CD4-positive, alpha-beta memory T cell (primary cell): Measurements from ENCODE around the gene HNRNPU. TPM values are rescaled to one million over a fixed set of nuclear protein-coding genes. Genes with fewer than 3 reads are reported as not detected.
A peak's percentile ranks its signal among the peaks of the same experiment; 100 is the strongest.

Source experiments
- CTCF ChIA-PET: fragments of 350-600 bp; sonication (Branson Sonifier 250); formaldehyde crosslinking; loops from one replicate; lab custom pipeline; 2021; ENCODE audit warnings: inconsistent platforms; ENCODE audit not compliant: partially characterized antibody; lab: Charles Lee
- POLR2A ChIA-PET: fragments of 350-600 bp; sonication (Branson Sonifier 250); formaldehyde crosslinking; loops from one replicate; lab custom pipeline; 2021; ENCODE audit not compliant: partially characterized antibody; lab: Charles Lee
- DNase-seq, 5 donors: peaks; one replicate each; pipeline versions ENCODE4 v3.0.0 to v3.0.0-alpha.2; 2020 to 2022; ENCODE audit warnings: mixed read lengths in 1 of 5
- H3K27ac ChIP-seq: one replicate; pipeline ENCODE4 v1.7.0; 2013; ENCODE audit warnings: low read depth, low read length
- H3K27me3 ChIP-seq: 2 replicates; pipeline ENCODE4 v1.7.0; 2013; ENCODE audit warnings: mild to moderate bottlenecking, low read length, moderate library complexity; ENCODE audit not compliant: insufficient read depth
- H3K36me3 ChIP-seq: 2 replicates; pipeline ENCODE4 v1.7.0; 2013; ENCODE audit warnings: mild to moderate bottlenecking, low read length, moderate library complexity; ENCODE audit not compliant: insufficient read depth
- H3K4me1 ChIP-seq: 2 replicates; pipeline ENCODE4 v1.7.0; 2013; ENCODE audit warnings: mild to moderate bottlenecking, low read length, moderate library complexity; ENCODE audit not compliant: insufficient read depth
- H3K4me3 ChIP-seq, 2 donors: one replicate each; pipeline ENCODE4 v1.7.0; 2013; ENCODE audit warnings: low read length in 2 of 2, mild to moderate bottlenecking in 1 of 2
- H3K9me3 ChIP-seq, 2 donors: one replicate each; pipeline ENCODE4 v1.7.0; 2013; ENCODE audit warnings: low read length in 2 of 2, control low read depth in 1 of 2; ENCODE audit not compliant: control insufficient read depth in 1 of 2
- H3K27ac Mint-ChIP-seq, 7 donors: one replicate each; pipeline ENCODE4 v1.8.0; 2020 to 2021; ENCODE audit warnings: mixed read lengths in 7 of 7, mild to moderate bottlenecking in 6 of 7, inconsistent platforms in 3 of 7, moderate library complexity in 3 of 7
- H3K27me3 Mint-ChIP-seq, 2 donors: one replicate each; pipeline ENCODE4 v1.8.0; 2020 to 2021; ENCODE audit warnings: mixed read lengths in 2 of 2
- H3K36me3 Mint-ChIP-seq, 2 donors: one replicate each; pipeline ENCODE4 v1.8.0; 2020 to 2021; ENCODE audit warnings: mixed read lengths in 2 of 2, inconsistent platforms in 1 of 2, mild to moderate bottlenecking in 1 of 2
- H3K4me1 Mint-ChIP-seq, 4 donors: one replicate each; pipeline ENCODE4 v1.8.0; 2020 to 2021; ENCODE audit warnings: mixed read lengths in 4 of 4, mild to moderate bottlenecking in 1 of 4
- H3K4me3 Mint-ChIP-seq, 8 donors: one replicate each; pipeline ENCODE4 v1.8.0; 2020 to 2021; ENCODE audit warnings: mixed read lengths in 8 of 8, mild to moderate bottlenecking in 7 of 8, moderate library complexity in 6 of 8, inconsistent platforms in 3 of 8
- H3K9me3 Mint-ChIP-seq, 8 donors: one replicate each; pipeline ENCODE4 v1.8.0; 2020 to 2021; ENCODE audit warnings: mixed read lengths in 8 of 8, mild to moderate bottlenecking in 5 of 8, inconsistent platforms in 3 of 8, moderate library complexity in 1 of 8
- intact Hi-C: fragments of 100-400 bp; cut with micrococcal nuclease; formaldehyde crosslinking; loops from one replicate; pipeline ENCODE4 v1.15.1; 2023
- polyA plus RNA-seq, 2 donors: library from polyadenylated mRNA; unstranded; fragments of 300-500 nt; fragmentation: Illumina TruSeq; gene quantifications; one replicate each; pipeline ENCODE4 v1.2.3, GENCODE V29; 2021
- total RNA-seq, 2 experiments: library from RNA; stranded (reverse); gene quantifications; one replicate each; pipeline ENCODE4 v1.2.3, GENCODE V29; 2021

The HNRNPU gene
- total and polyA plus RNA-seq, 4 experiments from 2014 or later, result 126 to 385 (median 363) TPM

DNA sequence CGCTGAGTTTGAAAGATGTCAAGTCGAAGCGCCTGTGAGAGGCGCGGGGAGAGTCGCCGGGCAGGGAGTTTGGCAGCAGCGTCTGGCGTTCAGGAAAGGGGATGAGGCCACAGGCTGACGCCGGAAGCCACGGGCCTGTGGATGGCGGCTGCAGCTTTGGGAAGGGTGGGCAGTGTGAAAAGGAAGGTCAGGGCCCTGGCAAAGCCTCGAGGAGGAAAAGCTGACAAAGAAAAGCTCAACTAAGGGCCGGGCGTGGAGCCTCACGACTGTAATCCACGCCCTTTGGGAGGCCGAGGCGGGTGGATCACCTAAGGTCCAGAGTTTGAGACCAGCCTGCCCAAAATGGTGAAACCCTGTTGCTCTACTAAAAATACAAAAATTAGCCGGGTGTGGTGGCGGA, 54.1 kb downstream of the HNRNPU start:
- H3K27ac ChIP-seq, result no peak overlapping the region
- H3K4me1 Mint-ChIP-seq, result no peaks in the 10 kb centered on the region
- intact Hi-C loops, result no loop called here
- H3K4me3 ChIP-seq, result no peak overlapping the region
- H3K36me3 Mint-ChIP-seq, result peaks cover 0 to 4% of the 10 kb centered on the region in 2 donors
- no peaks in the 10 kb centered on the region for H3K9me3 ChIP-seq
- no peak for DNase-seq
- no peaks in the 10 kb centered on the region for H3K9me3 Mint-ChIP-seq
- no peaks in the 10 kb centered on the region for H3K36me3 ChIP-seq
- H3K27me3 Mint-ChIP-seq, result peaks cover 13 to 20% of the 10 kb centered on the region in 2 donors
- CTCF ChIA-PET, result interaction anchor here (0.6 to 1.5 kb wide), 3 partner anchors 9 to 232 kb away, joined by 3 to 7 read pairs (median 3); no protein-coding TSS in a partner anchor
- no peak overlapping the region for H3K4me3 Mint-ChIP-seq
- peaks cover 3% of the 10 kb centered on the region for H3K27me3 ChIP-seq
- no peaks in the 10 kb centered on the region for H3K4me1 ChIP-seq
- POLR2A ChIA-PET, result no interaction called here
- H3K27ac Mint-ChIP-seq, result no peak overlapping the region

- intact Hi-C loops, result loop anchor here (10.0 kb wide), 1 partner anchor 1198 kb away; no protein-coding TSS in a partner anchor
- Histone ChIP-seq H3K27me3 (no peaks in the 10 kb centered on the region), H3K4me3 (no peak overlapping the region), H3K36me3 (no peaks in the 10 kb centered on the region), H3K4me1 (no peaks in the 10 kb centered on the region), H3K27ac (no peak overlapping the region), H3K9me3 (no peaks in the 10 kb centered on the region)
- POLR2A ChIA-PET, result interaction anchor here (1.2 kb wide), 1 partner anchor 28 kb away, joined by 3 read pairs; no protein-coding TSS in a partner anchor
- DNase-seq, result no peak
- no peaks in the 10 kb centered on the region for H3K9me3 Mint-ChIP-seq
- CTCF ChIA-PET, result interaction anchor here (0.6 to 2.5 kb wide), 3 partner anchors 10 to 1635 kb away, joined by 3 to 11 read pairs (median 7); no protein-coding TSS in a partner anchor
- H3K27ac Mint-ChIP-seq, result peak overlapping the region in 2 of 7 donors; percentile 29 to 33
- no peak overlapping the region for H3K4me3 Mint-ChIP-seq
- no peaks in the 10 kb centered on the region for H3K4me1 Mint-ChIP-seq
- H3K27me3 Mint-ChIP-seq, result peaks cover 2 to 11% of the 10 kb centered on the region in 2 donors
- H3K36me3 Mint-ChIP-seq, result peaks cover 0 to 4% of the 10 kb centered on the region in 2 donors
Observed at GRCh38 chr1:244807138-244807537, 57.2 kb downstream of the HNRNPU start.

DNA sequence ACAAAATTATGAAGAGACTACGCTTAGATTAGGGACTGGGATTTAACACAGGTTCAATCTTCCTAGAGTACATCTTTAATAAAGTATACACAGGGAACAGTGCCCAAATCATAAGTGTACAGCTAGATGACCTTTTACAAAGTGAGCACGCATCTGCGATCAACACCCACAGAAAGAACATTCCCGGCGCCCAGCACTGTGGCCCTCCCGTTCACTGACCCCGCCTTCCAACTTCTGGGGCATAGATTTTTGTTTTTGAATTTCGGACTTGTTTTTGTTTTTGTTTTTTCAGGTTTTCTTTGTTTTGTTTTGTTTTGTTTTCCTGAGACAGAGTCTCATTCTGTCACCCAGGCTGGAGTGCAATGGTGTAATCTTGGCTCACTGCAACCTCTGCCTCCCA, 59.5 kb downstream of the HNRNPU start:
- H3K27me3 ChIP-seq, result no peaks in the 10 kb centered on the region
- no peaks in the 10 kb centered on the region for H3K9me3 Mint-ChIP-seq
- H3K4me3 Mint-ChIP-seq, result no peak overlapping the region
- no peaks in the 10 kb centered on the region for H3K4me1 ChIP-seq
- H3K4me1 Mint-ChIP-seq, result peaks cover 2 to 4% (median 3%) of the 10 kb centered on the region in 4 donors
- H3K9me3 ChIP-seq, result no peaks in the 10 kb centered on the region
- ChIA-PET CTCF (interaction anchor here (10.5 kb wide), 1 partner anchor 237 kb away, joined by 231 read pairs; no protein-coding TSS in a partner anchor), POLR2A (no interaction called here)
- no peak overlapping the region for H3K27ac ChIP-seq
- H3K4me3 ChIP-seq, result no peak overlapping the region
- H3K36me3 ChIP-seq, result no peaks in the 10 kb centered on the region
- no peaks in the 10 kb centered on the region for H3K36me3 Mint-ChIP-seq
- no peak overlapping the region for H3K27ac Mint-ChIP-seq
- intact Hi-C loops, result loop anchor here (5.0 to 10.0 kb wide), 2 partner anchors 57 to 1200 kb away; partner anchors contain the start of gene HNRNPU
- DNase-seq, result no peak
- H3K27me3 Mint-ChIP-seq, result peaks cover 2 to 5% of the 10 kb centered on the region in 2 donors

GRCh38 chr1:244802556-244803239, 61.6 kb downstream of the HNRNPU start:
- POLR2A ChIA-PET, result interaction anchor here (0.7 to 3.0 kb wide), 6 partner anchors 32 to 240 kb away, joined by 3 to 22 read pairs (median 7); partner anchors contain the start of gene HNRNPU
- H3K27ac Mint-ChIP-seq, result no peak overlapping the region
- no peaks in the 10 kb centered on the region for H3K36me3 Mint-ChIP-seq
- peaks cover 2 to 4% (median 3%) of the 10 kb centered on the region in 4 donors for H3K4me1 Mint-ChIP-seq
- Histone ChIP-seq H3K9me3 (no peaks in the 10 kb centered on the region), H3K36me3 (no peaks in the 10 kb centered on the region), H3K4me3 (no peak overlapping the region), H3K27ac (no peak overlapping the region), H3K27me3 (no peaks in the 10 kb centered on the region), H3K4me1 (no peaks in the 10 kb centered on the region)
- no peak overlapping the region for H3K4me3 Mint-ChIP-seq
- DNase-seq, result no peak
- CTCF ChIA-PET, result interaction anchor here (1.0 to 10.5 kb wide), 18 partner anchors 11 to 254 kb away, joined by 3 to 231 read pairs (median 7); partner anchors contain the start of gene HNRNPU
- peaks cover 3 to 4% of the 10 kb centered on the region in 2 donors for H3K27me3 Mint-ChIP-seq
- no peaks in the 10 kb centered on the region for H3K9me3 Mint-ChIP-seq
- intact Hi-C loops, result loop anchor here (5.0 to 10.0 kb wide), 2 partner anchors 60 to 1202 kb away; partner anchors contain the start of gene HNRNPU

DNA sequence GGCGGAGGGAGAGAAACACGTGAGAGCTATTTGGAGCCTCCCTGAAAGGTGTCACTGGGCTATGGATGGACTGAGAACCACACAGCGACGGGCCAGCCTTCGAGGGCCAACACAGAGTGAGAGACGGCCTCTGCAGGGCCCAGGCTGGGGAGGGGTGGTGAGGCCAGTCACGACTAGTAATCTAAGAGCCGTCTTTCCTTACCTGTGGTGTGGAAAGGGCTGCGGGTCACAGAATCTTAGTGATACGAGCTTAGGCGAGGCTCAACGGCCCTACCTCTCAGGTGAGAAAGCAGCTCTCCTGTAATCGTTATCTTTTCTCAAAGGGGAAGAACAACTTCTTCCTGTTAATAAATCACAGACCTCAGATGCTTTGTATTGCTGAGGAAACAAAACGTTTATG, 62.3 kb downstream of the HNRNPU start:
- no peaks in the 10 kb centered on the region for H3K27me3 ChIP-seq
- CTCF ChIA-PET, result interaction anchor here (0.7 to 10.5 kb wide), 32 partner anchors 8 to 254 kb away, joined by 3 to 231 read pairs (median 6); partner anchors contain the start of genes COX20 and HNRNPU
- H3K9me3 Mint-ChIP-seq, result no peaks in the 10 kb centered on the region
- H3K9me3 ChIP-seq, result no peaks in the 10 kb centered on the region
- H3K36me3 Mint-ChIP-seq, result no peaks in the 10 kb centered on the region
- H3K4me1 Mint-ChIP-seq, result peaks cover 2 to 4% (median 3%) of the 10 kb centered on the region in 4 donors
- H3K36me3 ChIP-seq, result no peaks in the 10 kb centered on the region
- POLR2A ChIA-PET, result interaction anchor here (0.7 to 3.0 kb wide), 7 partner anchors 32 to 241 kb away, joined by 3 to 22 read pairs (median 5); partner anchors contain the start of gene HNRNPU
- H3K4me3 Mint-ChIP-seq, result no peak overlapping the region
- H3K4me3 ChIP-seq, result no peak overlapping the region
- intact Hi-C loops, result loop anchor here (5.0 to 10.0 kb wide), 2 partner anchors 60 to 1203 kb away; partner anchors contain the start of gene HNRNPU
- no peak overlapping the region for H3K27ac Mint-ChIP-seq
- no peak overlapping the region for H3K27ac ChIP-seq
- no peak for DNase-seq
- peaks cover 3 to 6% of the 10 kb centered on the region in 2 donors for H3K27me3 Mint-ChIP-seq
- H3K4me1 ChIP-seq, result no peaks in the 10 kb centered on the region

DNA sequence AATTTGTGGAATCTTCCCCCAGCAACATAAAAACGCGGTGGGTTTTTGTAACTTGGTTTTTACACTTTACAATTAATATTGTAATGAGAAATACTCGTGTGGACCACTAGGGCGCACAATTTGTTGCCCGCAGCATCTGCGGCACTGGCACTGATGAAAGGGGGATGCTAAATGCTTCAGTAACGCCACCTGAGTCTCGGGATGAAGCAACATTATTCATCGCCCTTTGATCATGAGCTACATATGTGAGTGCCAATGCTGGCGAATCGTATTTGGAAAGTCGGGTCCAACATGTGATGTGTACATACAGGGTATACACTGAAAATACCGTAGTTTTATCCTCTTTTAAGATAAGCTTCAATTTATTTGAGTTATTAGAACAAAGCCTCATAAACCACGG, 63.1 kb downstream of the HNRNPU start:
- Histone ChIP-seq H3K27ac (no peak overlapping the region), H3K27me3 (no peaks in the 10 kb centered on the region), H3K4me3 (no peak overlapping the region), H3K4me1 (no peaks in the 10 kb centered on the region), H3K9me3 (no peaks in the 10 kb centered on the region), H3K36me3 (no peaks in the 10 kb centered on the region)
- intact Hi-C loops, result loop anchor here (1.0 to 10.0 kb wide), 5 partner anchors 33 to 1204 kb away; partner anchors contain the start of gene HNRNPU
- peak; percentile 38 to 48 (median 42) for DNase-seq
- peaks cover 3 to 7% of the 10 kb centered on the region in 2 donors for H3K27me3 Mint-ChIP-seq
- CTCF ChIA-PET, result interaction anchor here (0.6 to 10.5 kb wide), 39 partner anchors 9 to 255 kb away, joined by 3 to 231 read pairs (median 6); partner anchors contain the start of genes COX20 and HNRNPU
- POLR2A ChIA-PET, result interaction anchor here (0.6 to 3.0 kb wide), 7 partner anchors 33 to 241 kb away, joined by 4 to 22 read pairs (median 7); partner anchors contain the start of gene HNRNPU
- no peaks in the 10 kb centered on the region for H3K36me3 Mint-ChIP-seq
- peaks cover 2 to 4% (median 3%) of the 10 kb centered on the region in 4 donors for H3K4me1 Mint-ChIP-seq
- no peaks in the 10 kb centered on the region for H3K9me3 Mint-ChIP-seq
- peak overlapping the region in 1 of 8 donors; percentile 46 for H3K4me3 Mint-ChIP-seq
- H3K27ac Mint-ChIP-seq, result peak overlapping the region in 2 of 7 donors; percentile 48 to 49
